Measurements from ENCODE around the gene DDX18. TPM values are rescaled to one million over a fixed set of nuclear protein-coding genes. Genes with fewer than 3 reads are reported as not detected.

Gene DDX18
- total RNA-seq, 1 experiment from 2014 or later, result 99.0 TPM

- intact Hi-C loops (cut with micrococcal nuclease; ENCODE audit: unreplicated experiment), result no loop called here
- no peak overlapping the region for H3K27ac Mint-ChIP-seq (ENCODE audit: unreplicated experiment)
- H3K27me3 ChIP-seq (replicated peaks; ENCODE audit: control insufficient read depth, insufficient read depth, low read length), result no peaks in the 10 kb centered on the region
- no peaks in the 10 kb centered on the region for H3K27me3 Mint-ChIP-seq (ENCODE audit: insufficient read depth, unreplicated experiment)
- CTCF ChIA-PET, result no interaction called here
- H3K9me3 ChIP-seq, result no peaks in the 10 kb centered on the region
- no peaks in the 10 kb centered on the region for H3K9me3 Mint-ChIP-seq (ENCODE audit: unreplicated experiment)
- BruUV-seq (replicated peaks), result no TSS peak
- DNase-seq, result no peak
- H3K4me1 ChIP-seq, result no peaks in the 10 kb centered on the region
- H3K4me3 ChIP-seq (ENCODE audit: low read depth, low read length), result no peak overlapping the region
- no peaks in the 10 kb centered on the region for H3K36me3 Mint-ChIP-seq (ENCODE audit: insufficient read depth, unreplicated experiment)
- POLR2A ChIA-PET, result no interaction called here
- H3K36me3 ChIP-seq (ENCODE audit: control insufficient read depth, insufficient read depth, low read length), result no peaks in the 10 kb centered on the region
- no peak overlapping the region for H3K4me3 Mint-ChIP-seq (ENCODE audit: unreplicated experiment)
- no peak for TF ChIP-seq CTCF (IDR thresholded peaks at IDR 0.05; ENCODE audit: insufficient read depth in 1 of 2, low read depth in 1 of 2, low read length in 1 of 2, severe bottlenecking in 1 of 2, unreplicated experiment in 1 of 2)
- peaks cover 11% of the 10 kb centered on the region for H3K4me1 Mint-ChIP-seq (ENCODE audit: low read depth, unreplicated experiment)
These were observed 44.5 kb downstream of the DDX18 start for GRCh38 chr2:117858892-117859531.

GRCh38 chr2:117859532-117859911 is 45.0 kb downstream of the DDX18 start:
- ChIA-PET POLR2A (no interaction called here), CTCF (no interaction called here)
- H3K4me1 Mint-ChIP-seq (ENCODE audit: low read depth, unreplicated experiment), result peaks cover 11% of the 10 kb centered on the region
- intact Hi-C loops (cut with micrococcal nuclease; ENCODE audit: unreplicated experiment), result no loop called here
- no peaks in the 10 kb centered on the region for H3K27me3 Mint-ChIP-seq (ENCODE audit: insufficient read depth, unreplicated experiment)
- no peak for TF ChIP-seq CTCF (IDR thresholded peaks at IDR 0.05; ENCODE audit: insufficient read depth in 1 of 2, low read depth in 1 of 2, low read length in 1 of 2, severe bottlenecking in 1 of 2, unreplicated experiment in 1 of 2)
- Histone ChIP-seq H3K9me3 (no peaks in the 10 kb centered on the region), H3K36me3 (ENCODE audit: control insufficient read depth, insufficient read depth, low read length) (no peaks in the 10 kb centered on the region), H3K27me3 (replicated peaks; ENCODE audit: control insufficient read depth, insufficient read depth, low read length) (no peaks in the 10 kb centered on the region), H3K4me3 (ENCODE audit: low read depth, low read length) (no peak overlapping the region), H3K4me1 (no peaks in the 10 kb centered on the region)
- no peak overlapping the region for H3K27ac Mint-ChIP-seq (ENCODE audit: unreplicated experiment)
- no TSS peak for BruUV-seq (replicated peaks)
- no peak for DNase-seq
- H3K36me3 Mint-ChIP-seq (ENCODE audit: insufficient read depth, unreplicated experiment), result no peaks in the 10 kb centered on the region
- no peaks in the 10 kb centered on the region for H3K9me3 Mint-ChIP-seq (ENCODE audit: unreplicated experiment)
- H3K4me3 Mint-ChIP-seq (ENCODE audit: unreplicated experiment), result no peak overlapping the region

GRCh38 chr2:117859924-117860647 is 45.6 kb downstream of the DDX18 start:
- intact Hi-C loops (cut with micrococcal nuclease; ENCODE audit: unreplicated experiment), result no loop called here
- no peak overlapping the region for H3K27ac Mint-ChIP-seq (ENCODE audit: unreplicated experiment)
- Histone ChIP-seq H3K4me3 (ENCODE audit: low read depth, low read length) (no peak overlapping the region), H3K4me1 (no peaks in the 10 kb centered on the region), H3K9me3 (no peaks in the 10 kb centered on the region), H3K36me3 (ENCODE audit: control insufficient read depth, insufficient read depth, low read length) (no peaks in the 10 kb centered on the region), H3K27me3 (replicated peaks; ENCODE audit: control insufficient read depth, insufficient read depth, low read length) (no peaks in the 10 kb centered on the region)
- BruUV-seq (replicated peaks), result no TSS peak
- ChIA-PET POLR2A (no interaction called here), CTCF (no interaction called here)
- DNase-seq, result no peak
- no peaks in the 10 kb centered on the region for H3K27me3 Mint-ChIP-seq (ENCODE audit: insufficient read depth, unreplicated experiment)
- H3K9me3 Mint-ChIP-seq (ENCODE audit: unreplicated experiment), result no peaks in the 10 kb centered on the region
- no peak overlapping the region for H3K4me3 Mint-ChIP-seq (ENCODE audit: unreplicated experiment)
- TF ChIP-seq CTCF (IDR thresholded peaks at IDR 0.05; ENCODE audit: insufficient read depth in 1 of 2, low read depth in 1 of 2, low read length in 1 of 2, severe bottlenecking in 1 of 2, unreplicated experiment in 1 of 2), result no peak
- H3K36me3 Mint-ChIP-seq (ENCODE audit: insufficient read depth, unreplicated experiment), result no peaks in the 10 kb centered on the region
- H3K4me1 Mint-ChIP-seq (ENCODE audit: low read depth, unreplicated experiment), result peaks cover 11% of the 10 kb centered on the region

Data from Caco-2 (cell line).